GM19463 (cell line): Measurements from ENCODE around the gene CX3CL1.
"Not testable (repeated sequence)": the region's sequence is repeated elsewhere in the genome, so short reads cannot be mapped to it uniquely, and the experiment has no call there.

ENCODE experiments used
- ATAC-seq: cut with Tn5 transposase; IDR thresholded peaks from one replicate; pipeline ENCODE4 v1.9.1; 2021; ENCODE audit warnings: mild to moderate bottlenecking, moderate library complexity; ENCODE audit not compliant: unreplicated experiment

The CX3CL1 gene

GRCh38 chr16:57356547-57356946 is 15.7 kb upstream of the CX3CL1 start:
- no peak for ATAC-seq

GRCh38 chr16:57357330-57358085 is 14.8 kb upstream of the CX3CL1 start:
- peak; percentile 52 for ATAC-seq

- no peak for ATAC-seq
These were observed 14.2 kb upstream of the CX3CL1 start for GRCh38 chr16:57358086-57358420.

GRCh38 chr16:57358527-57359095 is 13.7 kb upstream of the CX3CL1 start, which contains the start of gene CCL22:
Gene CCL22 (plus strand): TSS chr16:57358783. CDS start chr16:57358817, 34 bp downstream.
- ATAC-seq, result peak; percentile 48

GRCh38 chr16:57360321-57360935 is 11.9 kb upstream of the CX3CL1 start:
- ATAC-seq, result no peak

GRCh38 chr16:57361404-57361803 is 10.9 kb upstream of the CX3CL1 start:
- ATAC-seq, result no peak

GRCh38 chr16:57364143-57364542 is 8.1 kb upstream of the CX3CL1 start:
- ATAC-seq, result no peak

GRCh38 chr16:57366544-57367040 is 5.7 kb upstream of the CX3CL1 start:
- no peak for ATAC-seq

GRCh38 chr16:57367116-57367752 is 5.1 kb upstream of the CX3CL1 start:
- no peak for ATAC-seq

GRCh38 chr16:57371494-57372371 is 557 bp upstream of the CX3CL1 start:
- ATAC-seq, result no peak

GRCh38 chr16:57373117-57373947 is 1.0 kb downstream of the CX3CL1 start:
- no peak for ATAC-seq

- no peak for ATAC-seq
These were observed 1.8 kb downstream of the CX3CL1 start for GRCh38 chr16:57374067-57374534.

- ATAC-seq, result not testable (repeated sequence)
These were observed 2.7 kb downstream of the CX3CL1 start for GRCh38 chr16:57374925-57375465.

- ATAC-seq, result no peak
These were observed 4.1 kb downstream of the CX3CL1 start for GRCh38 chr16:57376313-57376818.

GRCh38 chr16:57377080-57377841 is 5.0 kb downstream of the CX3CL1 start:
- peak; percentile 78 for ATAC-seq

GRCh38 chr16:57379579-57379978 is 7.3 kb downstream of the CX3CL1 start:
- no peak for ATAC-seq

- no peak for ATAC-seq
These were observed 8.6 kb downstream of the CX3CL1 start for GRCh38 chr16:57380671-57381462.
